PC-3 (cell line): ENCODE measurements around the gene YJEFN3. TPM values are rescaled to one million over a fixed set of nuclear protein-coding genes. Genes with fewer than 3 reads are reported as not detected.

Experiments
- ATAC-seq: fragments of 200-7000 bp; cut with Tn5 transposase; 2 replicates; pipeline ENCODE4 v1.9.1; 2020; ENCODE audit warnings: mild to moderate bottlenecking, moderate library complexity
- BruUV-seq: library from RNA; stranded (reverse); fragments of 400-500 nt; replicated peaks from 2 replicates; lab custom pipeline; 2021; lab: Mats Ljungman, UMichigan
- CTCF ChIA-PET: fragments of 300-600 bp; sonication (Branson Sonifier 250); formaldehyde crosslinking; loops from one replicate; lab custom pipeline; 2022; ENCODE audit warnings: antibody characterized with exemption; lab: Charles Lee
- POLR2A ChIA-PET: fragments of 300-600 bp; sonication (Branson Sonifier 250); formaldehyde crosslinking; loops from one replicate; lab custom pipeline; 2022; ENCODE audit warnings: antibody characterized with exemption; ENCODE audit not compliant: unreplicated experiment; lab: Charles Lee
- DNase-seq: peaks from one replicate; pipeline ENCODE4 v3.0.0-alpha.2; 2015
- H2AFZ ChIP-seq: fragments of 300-600 bp; sonication (generic); 2 replicates; pipeline ENCODE4 v1.6.0; 2016; ENCODE audit warnings: antibody characterized with exemption, low read length
- H3F3A ChIP-seq: fragments of 300-600 bp; sonication (generic); one replicate; pipeline ENCODE4 v1.6.0; 2017; ENCODE audit warnings: antibody characterized with exemption, low read length, control low read depth, mild to moderate bottlenecking; ENCODE audit not compliant: unreplicated experiment
- H3K27ac ChIP-seq: fragments of 300-600 bp; sonication (generic); 2 replicates; pipeline ENCODE4 v1.5.1; 2016; ENCODE audit warnings: mild to moderate bottlenecking, low read length
- H3K27me3 ChIP-seq: fragments of 300-600 bp; sonication (generic); 2 replicates; pipeline ENCODE4 v1.6.1; 2016; ENCODE audit warnings: low read length, mixed read lengths
- H3K36me3 ChIP-seq: fragments of 300-600 bp; sonication (generic); 2 replicates; pipeline ENCODE4 v1.6.1; 2016; ENCODE audit warnings: low read depth, mixed run types, low read length, mixed read lengths
- H3K4me1 ChIP-seq: fragments of 300-600 bp; sonication (generic); 2 replicates; pipeline ENCODE4 v1.5.1; 2016; ENCODE audit warnings: low read length; ENCODE audit not compliant: insufficient read depth
- H3K4me2 ChIP-seq: fragments of 300-600 bp; sonication (generic); 2 replicates; pipeline ENCODE4 v1.6.0; 2016; ENCODE audit warnings: low read length
- H3K4me3 ChIP-seq: fragments of 300-600 bp; sonication (generic); 2 replicates; pipeline ENCODE4 v1.5.1; 2016; ENCODE audit warnings: mild to moderate bottlenecking, low read length, mixed read lengths
- H3K79me2 ChIP-seq: fragments of 300-600 bp; sonication (generic); 2 replicates; pipeline ENCODE4 v1.6.1; 2017; ENCODE audit warnings: low read length, mixed read lengths
- H3K9ac ChIP-seq: fragments of 300-600 bp; sonication (generic); 2 replicates; pipeline ENCODE4 v1.6.0; 2016; ENCODE audit warnings: mild to moderate bottlenecking, low read length
- H3K9me2 ChIP-seq: fragments of 300-600 bp; sonication (generic); replicated peaks from 2 replicates; pipeline ENCODE4 v1.6.1; 2016; ENCODE audit warnings: mixed run types, low read length, mixed read lengths
- H3K9me3 ChIP-seq: fragments of 300-600 bp; sonication (generic); 2 replicates; pipeline ENCODE4 v1.6.1; 2016; ENCODE audit warnings: low read length, mixed read lengths
- H4K20me1 ChIP-seq: fragments of 300-600 bp; sonication (generic); 2 replicates; pipeline ENCODE4 v1.6.1; 2016; ENCODE audit warnings: low read length, mixed read lengths
- CTCF ChIP-seq: fragments of 300-600 bp; sonication (generic); conservative IDR thresholded peaks from 2 replicates; pipeline ENCODE4 v1.5.1; 2017; ENCODE audit warnings: antibody characterized with exemption, low read depth, mild to moderate bottlenecking, low read length
- EZH2 ChIP-seq: fragments of 300-600 bp; sonication (generic); IDR thresholded peaks from one replicate; pipeline ENCODE4 v1.6.1; 2017; ENCODE audit warnings: antibody characterized with exemption, mild to moderate bottlenecking, low read length; ENCODE audit not compliant: unreplicated experiment
- EZH2phosphoT487 ChIP-seq: fragments of 300-600 bp; sonication (generic); IDR thresholded peaks from 2 replicates; pipeline ENCODE4 v1.6.1; 2018; ENCODE audit warnings: mild to moderate bottlenecking, antibody characterized with exemption, low read length, borderline replicate concordance
- intact Hi-C: fragments of 100-400 bp; cut with micrococcal nuclease; formaldehyde crosslinking; loops from 2 replicates; pipeline ENCODE4 v1.9.0; 2023
- total RNA-seq: library from RNA; depleted of rRNA; stranded (reverse); fragments of >200 nt; gene quantifications from 2 replicates; pipeline ENCODE4 v1.2.3, GENCODE V29; 2014

The YJEFN3 gene
- total RNA-seq, 1 experiment from 2014 or later = 8.1 TPM

- peaks cover 43% of the 10 kb centered on the region for H3K36me3 ChIP-seq
- H3K79me2 ChIP-seq = no peaks in the 10 kb centered on the region
- no peak for TF ChIP-seq CTCF
- TF ChIP-seq EZH2 = no peak
- no peak for TF ChIP-seq EZH2phosphoT487
- H3K9me3 ChIP-seq = no peaks in the 10 kb centered on the region
- DNase-seq = no peak
- no peaks in the 10 kb centered on the region for H4K20me1 ChIP-seq
- intact Hi-C loops = no loop called here
- H3K27me3 ChIP-seq = no peaks in the 10 kb centered on the region
- POLR2A ChIA-PET = no interaction called here
- no peaks in the 10 kb centered on the region for H3F3A ChIP-seq
- H3K9ac ChIP-seq = no peak overlapping the region
- H3K4me1 ChIP-seq = no peaks in the 10 kb centered on the region
- ATAC-seq = no peak
- no peak overlapping the region for H2AFZ ChIP-seq
- CTCF ChIA-PET = no interaction called here
- BruUV-seq = no TSS peak
- H3K4me2 ChIP-seq = no peak overlapping the region
- no peak overlapping the region for H3K4me3 ChIP-seq
- no peaks in the 10 kb centered on the region for H3K9me2 ChIP-seq
- H3K27ac ChIP-seq = no peak overlapping the region
These were observed 27.6 kb upstream of the YJEFN3 start for GRCh38 chr19:19500975-19501644.

- no TSS peak for BruUV-seq
- intact Hi-C loops = no loop called here
- POLR2A ChIA-PET = no interaction called here
These were observed 26.9 kb upstream of the YJEFN3 start for GRCh38 chr19:19501798-19502197.

More at GRCh38 chr19:19501798-19502197, 26.9 kb upstream of the YJEFN3 start:
- ATAC-seq = no peak
- Histone ChIP-seq H3K9ac (no peak overlapping the region), H3K4me2 (no peak overlapping the region), H3K27ac (no peak overlapping the region), H3K79me2 (no peaks in the 10 kb centered on the region), H3K4me3 (no peak overlapping the region), H3K9me2 (no peaks in the 10 kb centered on the region), H3K4me1 (no peaks in the 10 kb centered on the region), H4K20me1 (no peaks in the 10 kb centered on the region), H3K9me3 (no peaks in the 10 kb centered on the region), H3K27me3 (no peaks in the 10 kb centered on the region), H3K36me3 (peaks cover 40% of the 10 kb centered on the region), H3F3A (no peaks in the 10 kb centered on the region), H2AFZ (no peak overlapping the region)
- DNase-seq = no peak
- TF ChIP-seq EZH2 (no peak), EZH2phosphoT487 (no peak), CTCF (no peak)
- CTCF ChIA-PET = no interaction called here
